Neural crest cell (in vitro differentiated cells): Measurements from ENCODE around the gene ZNF296. TPM values are rescaled to one million over a fixed set of nuclear protein-coding genes. Genes with fewer than 3 reads are reported as not detected.
A peak's percentile ranks its signal among the peaks of the same experiment; 100 is the strongest.

Source experiments
- DNase-seq: peaks from one replicate; pipeline ENCODE4 v3.0.0; 2021; ENCODE audit warnings: low read depth, mixed read lengths, low spot score
- H3K27ac Mint-ChIP-seq: one replicate; pipeline ENCODE4 v1.8.0; 2021; ENCODE audit warnings: mild to moderate bottlenecking, mixed read lengths; ENCODE audit not compliant: unreplicated experiment
- H3K27me3 Mint-ChIP-seq: 2 replicates; pipeline ENCODE4 v1.8.0; 2021; ENCODE audit warnings: low read depth, mild to moderate bottlenecking, mixed read lengths
- H3K36me3 Mint-ChIP-seq: 2 replicates; pipeline ENCODE4 v1.8.0; 2021; ENCODE audit warnings: low read depth, mild to moderate bottlenecking, mixed read lengths
- H3K4me1 Mint-ChIP-seq: 2 replicates; pipeline ENCODE4 v1.8.0; 2021; ENCODE audit warnings: mixed read lengths
- H3K4me3 Mint-ChIP-seq: one replicate; pipeline ENCODE4 v1.8.0; 2021; ENCODE audit warnings: mild to moderate bottlenecking, mixed read lengths
- H3K9me3 Mint-ChIP-seq: 2 replicates; pipeline ENCODE4 v1.8.0; 2021; ENCODE audit warnings: mixed read lengths
- CTCF ChIP-seq: fragments of 200-600 bp; sonication (generic); conservative IDR thresholded peaks from 2 replicates; pipeline ENCODE4 v1.5.0; 2021; ENCODE audit warnings: antibody characterized with exemption, mild to moderate bottlenecking
- total RNA-seq: library from RNA; stranded (reverse); gene quantifications from 2 replicates; pipeline ENCODE4 v1.2.1, GENCODE V29; 2021

ZNF296 gene
- total RNA-seq, 1 donor from 2014 or later = 1.2 TPM

DNA sequence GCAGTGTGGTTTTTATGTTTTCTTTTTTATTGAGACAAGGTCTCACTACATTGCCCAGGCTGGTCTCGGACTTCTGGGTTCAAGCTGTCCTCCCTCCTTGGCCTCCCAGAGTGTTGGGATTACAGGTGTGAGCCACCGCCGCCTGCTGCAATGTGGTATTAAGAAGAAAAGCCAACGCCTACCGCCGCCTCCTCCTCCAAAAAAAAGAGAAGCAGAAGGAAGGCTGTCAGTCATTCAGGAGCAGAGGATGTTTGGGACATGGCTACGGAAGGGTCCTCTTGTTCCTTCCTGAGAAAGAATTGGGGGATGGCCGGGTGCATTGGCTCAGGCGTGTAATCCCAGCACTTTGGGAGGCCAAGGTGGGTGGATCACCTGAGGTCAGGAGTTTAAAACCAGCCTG lies 17.9 kb upstream of the ZNF296 start:
- H3K36me3 Mint-ChIP-seq = no peaks in the 10 kb centered on the region
- peak overlapping the region; percentile 96 for H3K4me3 Mint-ChIP-seq
- no peak for DNase-seq
- peaks cover 65% of the 10 kb centered on the region for H3K4me1 Mint-ChIP-seq
- no peaks in the 10 kb centered on the region for H3K9me3 Mint-ChIP-seq
- peak overlapping the region; percentile 59 for H3K27ac Mint-ChIP-seq
- H3K27me3 Mint-ChIP-seq = peaks cover 4% of the 10 kb centered on the region
- no peak for TF ChIP-seq CTCF

DNA sequence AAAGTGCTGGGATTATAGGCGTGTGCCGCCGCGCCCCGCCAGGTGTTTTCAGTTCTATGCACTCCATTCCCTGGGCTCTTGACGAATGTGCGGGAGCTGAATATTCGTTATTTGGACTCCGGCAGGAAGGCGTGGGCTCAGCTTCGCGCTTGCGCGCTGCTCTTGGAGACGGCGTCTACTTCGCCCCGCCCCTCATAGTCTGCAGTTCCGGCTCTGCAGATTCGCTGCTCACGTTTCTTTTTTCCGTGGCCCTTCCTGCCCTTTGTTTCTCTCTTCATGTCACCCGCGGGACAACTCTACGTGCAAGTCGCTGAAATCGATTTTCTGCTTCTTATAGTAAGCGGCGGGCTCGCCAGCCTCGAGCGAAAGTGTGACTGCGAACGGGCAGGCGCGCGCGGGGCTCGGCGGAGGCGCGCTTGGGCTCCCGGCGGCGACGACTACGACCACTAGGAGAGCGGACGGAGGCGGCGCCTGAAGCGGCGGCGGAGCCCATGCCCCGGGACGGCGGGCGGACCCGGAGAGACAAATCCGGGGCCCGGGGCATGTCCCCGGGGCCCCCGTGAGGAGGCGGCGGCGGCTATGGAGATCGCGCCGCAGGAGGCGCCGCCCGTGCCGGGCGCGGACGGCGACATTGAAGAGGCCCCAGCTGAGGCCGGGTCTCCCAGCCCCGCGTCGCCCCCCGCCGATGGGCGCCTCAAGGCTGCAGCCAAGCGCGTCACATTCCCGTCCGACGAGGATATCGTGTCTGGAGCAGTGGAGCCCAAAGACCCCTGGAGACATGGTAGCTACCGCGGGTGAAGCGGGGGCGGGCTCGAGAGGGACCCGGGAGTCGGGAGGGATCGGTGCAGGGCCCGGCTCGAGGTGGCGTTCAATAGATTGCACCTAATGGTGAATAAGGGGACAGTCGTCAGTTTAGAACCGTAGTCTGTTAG lies 16.7 kb upstream of the ZNF296 start, which contains the start of gene PPP1R37:
PPP1R37 (plus strand) TSS at position 433 of the 932 bp plus-strand sequence; CDS start at position 580, 147 bp downstream.
- H3K36me3 Mint-ChIP-seq = no peaks in the 10 kb centered on the region
- H3K4me3 Mint-ChIP-seq = peak within 1 kb of the TSS; percentile 96
- peak; percentile 89 for DNase-seq
- peaks cover 54% of the 10 kb centered on the region for H3K4me1 Mint-ChIP-seq
- H3K9me3 Mint-ChIP-seq = no peaks in the 10 kb centered on the region
- peak within 1 kb of the TSS; percentile 100 for H3K27ac Mint-ChIP-seq
- peak; percentile 60 for TF ChIP-seq CTCF
- H3K27me3 Mint-ChIP-seq = peaks cover 4% of the 10 kb centered on the region

DNA sequence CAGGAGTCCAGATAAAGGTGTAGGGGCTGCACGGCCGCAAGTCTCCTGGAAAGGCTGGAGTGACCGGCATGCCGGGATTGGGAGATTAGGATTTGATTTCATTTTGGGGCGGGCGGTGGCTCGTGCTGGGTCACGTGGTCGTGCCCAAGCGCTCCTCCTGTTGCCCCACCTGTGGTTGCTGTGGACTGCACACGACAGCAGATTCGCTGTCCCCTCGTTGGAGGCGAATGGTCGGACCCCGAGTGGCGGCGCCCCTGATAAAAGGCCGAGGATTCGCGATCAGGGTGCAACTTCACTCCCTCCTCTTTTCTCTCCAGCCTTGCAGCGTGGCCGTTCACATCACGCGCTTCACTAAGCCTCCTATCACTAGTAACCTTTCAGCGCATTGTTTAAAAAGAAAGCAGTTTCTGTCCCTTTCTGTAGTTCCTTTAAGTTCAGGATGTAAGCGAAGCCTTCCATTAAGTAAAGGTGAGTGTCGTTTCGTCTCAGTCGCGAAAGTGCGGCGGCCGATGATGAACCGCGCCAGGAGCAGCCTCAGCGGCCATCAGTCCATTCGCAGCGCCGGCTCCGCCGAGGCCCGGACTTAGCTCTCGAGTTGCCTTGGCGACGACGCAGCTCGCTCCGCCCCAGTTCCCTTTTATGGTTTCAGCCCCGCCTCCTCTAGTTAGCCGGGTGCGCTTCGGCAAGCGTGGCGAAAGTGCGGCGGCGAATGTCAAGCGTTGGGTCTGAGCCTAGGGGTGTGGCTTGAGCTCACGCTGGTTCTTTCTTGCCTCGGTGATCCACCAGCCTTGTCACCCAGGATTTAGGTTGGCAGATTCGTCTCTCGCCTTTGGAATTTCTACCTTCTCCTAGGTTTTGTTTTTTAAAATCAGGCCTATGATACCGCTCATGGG lies 15.0 kb upstream of the ZNF296 start:
- H3K27ac Mint-ChIP-seq = peak overlapping the region; percentile 100
- no peaks in the 10 kb centered on the region for H3K36me3 Mint-ChIP-seq
- H3K4me1 Mint-ChIP-seq = peaks cover 45% of the 10 kb centered on the region
- peaks cover 4% of the 10 kb centered on the region for H3K27me3 Mint-ChIP-seq
- H3K4me3 Mint-ChIP-seq = peak overlapping the region; percentile 96
- no peak for TF ChIP-seq CTCF
- DNase-seq = peak; percentile 100
- H3K9me3 Mint-ChIP-seq = no peaks in the 10 kb centered on the region

- Mint-ChIP-seq H3K9me3 (no peaks in the 10 kb centered on the region), H3K27ac (no peak overlapping the region), H3K4me1 (peaks cover 39% of the 10 kb centered on the region)
Observed at GRCh38 chr19:45090606-45091005, 14.3 kb upstream of the ZNF296 start.

More at GRCh38 chr19:45090606-45091005, 14.3 kb upstream of the ZNF296 start:
- no peaks in the 10 kb centered on the region for H3K36me3 Mint-ChIP-seq
- DNase-seq = no peak
- peaks cover 4% of the 10 kb centered on the region for H3K27me3 Mint-ChIP-seq
- TF ChIP-seq CTCF = no peak
- H3K4me3 Mint-ChIP-seq = peak overlapping the region; percentile 96
